ENCODE measurements around the gene HIPK3.
"Not testable (repeated sequence)": the region's sequence is repeated elsewhere in the genome, so short reads cannot be mapped to it uniquely, and the experiment has no call there.

Gene HIPK3

DNA sequence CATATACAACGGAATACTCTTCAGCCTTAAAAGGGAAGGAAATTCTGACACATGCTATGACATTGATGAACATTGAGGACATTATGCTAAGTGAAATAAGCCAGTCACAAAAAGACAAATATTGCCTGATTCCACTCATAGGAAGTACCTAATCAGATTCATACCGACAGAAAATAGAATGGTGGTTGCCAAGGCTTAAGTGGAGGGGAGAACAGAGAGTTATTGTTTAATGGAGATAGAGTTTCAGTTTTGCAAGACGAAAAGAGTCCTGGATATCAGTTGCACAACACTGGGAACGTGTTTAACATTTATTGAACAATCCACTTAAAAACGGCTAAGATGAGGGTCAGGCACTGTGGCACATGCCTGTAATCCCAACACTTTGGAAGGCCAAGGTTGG lies 45.6 kb upstream of the HIPK3 start:
- peak; percentile 47 to 65 for DNase-seq (ENCODE audit: low read depth in 1 of 2, low spot score in 1 of 2)
- Histone ChIP-seq H3K27me3 (ENCODE audit: insufficient read depth, poor library complexity, severe bottlenecking) (no peaks in the 10 kb centered on the region), H3K27ac (replicated peaks) (peak overlapping the region; percentile 85), H3K4me3 (replicated peaks; ENCODE audit: insufficient read depth, low read length) (no peak overlapping the region)
- TF ChIP-seq SPI1 (IDR thresholded peaks at IDR 0.05; ENCODE audit: borderline replicate concordance, low read depth), result no peak
- 0 out of 2 replicates have a peak, but pooled peaks have one; percentile 12 for TF ChIP-seq POLR2AphosphoS5 (IDR thresholded peaks at IDR 0.05; ENCODE audit: low read depth)
- TF ChIP-seq, protein P1, sequence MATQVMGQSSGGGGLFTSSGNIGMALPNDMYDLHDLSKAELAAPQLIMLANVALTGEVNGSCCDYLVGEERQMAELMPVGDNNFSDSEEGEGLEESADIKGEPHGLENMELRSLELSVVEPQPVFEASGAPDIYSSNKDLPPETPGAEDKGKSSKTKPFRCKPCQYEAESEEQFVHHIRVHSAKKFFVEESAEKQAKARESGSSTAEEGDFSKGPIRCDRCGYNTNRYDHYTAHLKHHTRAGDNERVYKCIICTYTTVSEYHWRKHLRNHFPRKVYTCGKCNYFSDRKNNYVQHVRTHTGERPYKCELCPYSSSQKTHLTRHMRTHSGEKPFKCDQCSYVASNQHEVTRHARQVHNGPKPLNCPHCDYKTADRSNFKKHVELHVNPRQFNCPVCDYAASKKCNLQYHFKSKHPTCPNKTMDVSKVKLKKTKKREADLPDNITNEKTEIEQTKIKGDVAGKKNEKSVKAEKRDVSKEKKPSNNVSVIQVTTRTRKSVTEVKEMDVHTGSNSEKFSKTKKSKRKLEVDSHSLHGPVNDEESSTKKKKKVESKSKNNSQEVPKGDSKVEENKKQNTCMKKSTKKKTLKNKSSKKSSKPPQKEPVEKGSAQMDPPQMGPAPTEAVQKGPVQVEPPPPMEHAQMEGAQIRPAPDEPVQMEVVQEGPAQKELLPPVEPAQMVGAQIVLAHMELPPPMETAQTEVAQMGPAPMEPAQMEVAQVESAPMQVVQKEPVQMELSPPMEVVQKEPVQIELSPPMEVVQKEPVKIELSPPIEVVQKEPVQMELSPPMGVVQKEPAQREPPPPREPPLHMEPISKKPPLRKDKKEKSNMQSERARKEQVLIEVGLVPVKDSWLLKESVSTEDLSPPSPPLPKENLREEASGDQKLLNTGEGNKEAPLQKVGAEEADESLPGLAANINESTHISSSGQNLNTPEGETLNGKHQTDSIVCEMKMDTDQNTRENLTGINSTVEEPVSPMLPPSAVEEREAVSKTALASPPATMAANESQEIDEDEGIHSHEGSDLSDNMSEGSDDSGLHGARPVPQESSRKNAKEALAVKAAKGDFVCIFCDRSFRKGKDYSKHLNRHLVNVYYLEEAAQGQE (IDR thresholded peaks at IDR 0.05; ENCODE audit: insufficient replicate concordance, low read depth), result no peak
- no peak for TF ChIP-seq GABPA (IDR thresholded peaks at IDR 0.05; ENCODE audit: low read depth)
- TF ChIP-seq CTCF (IDR thresholded peaks at IDR 0.05; ENCODE audit: insufficient read depth, low read length), result no peak

GRCh38 chr11:33214187-33214586 lies 43.0 kb upstream of the HIPK3 start:
- peak overlapping the region; percentile 57 for H3K27ac ChIP-seq (replicated peaks)
- no peaks in the 10 kb centered on the region for H3K27me3 ChIP-seq (ENCODE audit: insufficient read depth, poor library complexity, severe bottlenecking)
- TF ChIP-seq GABPA (IDR thresholded peaks at IDR 0.05; ENCODE audit: low read depth) (no peak), CTCF (IDR thresholded peaks at IDR 0.05; ENCODE audit: insufficient read depth, low read length) (no peak), POLR2AphosphoS5 (IDR thresholded peaks at IDR 0.05; ENCODE audit: low read depth) (no peak), SPI1 (IDR thresholded peaks at IDR 0.05; ENCODE audit: borderline replicate concordance, low read depth) (no peak; the same call in 1 of the 2 replicates)
- TF ChIP-seq, protein P1 (IDR thresholded peaks at IDR 0.05; ENCODE audit: insufficient replicate concordance, low read depth), result no peak
- no peak overlapping the region for H3K4me3 ChIP-seq (replicated peaks; ENCODE audit: insufficient read depth, low read length)
- DNase-seq (ENCODE audit: low read depth in 1 of 2, low spot score in 1 of 2), result peak; percentile 29 to 53

DNA sequence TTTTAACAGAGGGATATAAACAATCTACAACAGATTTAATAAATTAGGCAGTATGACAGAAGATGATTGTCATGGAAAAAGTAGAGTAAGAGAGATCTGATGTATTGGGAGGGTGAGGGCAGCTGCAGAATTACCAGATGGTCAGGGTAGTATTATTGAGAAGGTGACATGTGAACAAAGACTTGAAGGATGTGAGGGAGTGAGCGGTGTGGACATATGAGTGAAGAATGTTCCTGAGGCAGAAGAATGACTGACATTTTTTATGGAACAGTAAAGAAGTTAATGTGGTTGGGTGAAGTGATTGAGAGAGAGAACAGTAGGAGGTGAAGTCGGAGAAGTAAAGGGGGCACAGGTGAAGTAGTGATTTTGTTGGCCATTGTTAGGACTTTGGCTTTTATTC lies 42.4 kb upstream of the HIPK3 start:
- DNase-seq (ENCODE audit: low read depth in 1 of 2, low spot score in 1 of 2), result no peak
- no peak for TF ChIP-seq GABPA (IDR thresholded peaks at IDR 0.05; ENCODE audit: low read depth)
- TF ChIP-seq, protein P1 (IDR thresholded peaks at IDR 0.05; ENCODE audit: insufficient replicate concordance, low read depth), result no peak
- TF ChIP-seq POLR2AphosphoS5 (IDR thresholded peaks at IDR 0.05; ENCODE audit: low read depth), result no peak
- TF ChIP-seq SPI1 (IDR thresholded peaks at IDR 0.05; ENCODE audit: borderline replicate concordance, low read depth), result no peak
- TF ChIP-seq CTCF (IDR thresholded peaks at IDR 0.05; ENCODE audit: insufficient read depth, low read length), result no peak
- Histone ChIP-seq H3K27me3 (ENCODE audit: insufficient read depth, poor library complexity, severe bottlenecking) (no peaks in the 10 kb centered on the region), H3K4me3 (replicated peaks; ENCODE audit: insufficient read depth, low read length) (no peak overlapping the region), H3K27ac (replicated peaks) (peak overlapping the region; percentile 57)

DNA sequence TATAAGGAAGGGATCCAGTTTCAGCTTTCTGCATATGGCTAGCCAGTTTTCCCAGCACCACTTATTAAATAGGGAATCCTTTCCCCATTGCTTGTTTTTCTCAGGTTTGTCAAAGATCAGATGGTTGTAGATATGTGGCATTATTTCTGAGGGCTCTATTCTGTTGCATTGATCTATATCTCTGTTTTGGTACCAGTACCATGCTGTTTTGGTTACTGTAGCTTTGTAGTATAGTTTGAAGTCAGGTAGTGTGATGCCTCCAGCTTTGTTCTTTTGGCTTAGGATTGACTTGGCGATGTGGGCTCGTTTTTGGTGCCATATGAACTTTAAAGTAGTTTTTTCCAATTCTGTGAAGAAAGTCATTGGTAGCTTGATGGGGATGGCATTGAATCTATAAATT lies 40.5 kb upstream of the HIPK3 start:
- DNase-seq (ENCODE audit: low read depth in 1 of 2, low spot score in 1 of 2); H3K4me3 ChIP-seq (replicated peaks; ENCODE audit: insufficient read depth, low read length); H3K27me3 ChIP-seq (ENCODE audit: insufficient read depth, poor library complexity, severe bottlenecking); H3K27ac ChIP-seq (replicated peaks): not testable (repeated sequence)
